Activated gamma-delta T cell treated with Interleukin-2 at 50 U/mL for 16 hours (primary cell): Measurements from ENCODE around the gene RUNX3.

Experiments used
- DNase-seq: peaks from one replicate; pipeline ENCODE4 v3.0.0-alpha.2; 2020

RUNX3 gene

GRCh38 chr1:24963099-24963872, 33.2 kb upstream of the RUNX3 start:
- DNase-seq = peak; percentile 56

GRCh38 chr1:24961961-24962861, 32.1 kb upstream of the RUNX3 start:
- DNase-seq = no peak

- no peak for DNase-seq
These were observed 31.3 kb upstream of the RUNX3 start for GRCh38 chr1:24961334-24961733.

GRCh38 chr1:24960071-24960801, 30.2 kb upstream of the RUNX3 start:
- no peak for DNase-seq

- DNase-seq = no peak
These were observed 29.5 kb upstream of the RUNX3 start for GRCh38 chr1:24959623-24959975.

GRCh38 chr1:24958766-24959622, 28.9 kb upstream of the RUNX3 start:
- no peak for DNase-seq

GRCh38 chr1:24957808-24958752, 28.0 kb upstream of the RUNX3 start:
- DNase-seq = no peak

GRCh38 chr1:24957016-24957807, 27.1 kb upstream of the RUNX3 start:
- DNase-seq = no peak

GRCh38 chr1:24955779-24956365, 25.8 kb upstream of the RUNX3 start:
- no peak for DNase-seq

GRCh38 chr1:24955161-24955560, 25.1 kb upstream of the RUNX3 start:
- peak; percentile 72 for DNase-seq

GRCh38 chr1:24954631-24955030, 24.6 kb upstream of the RUNX3 start:
- no peak for DNase-seq

- no peak for DNase-seq
These were observed 23.9 kb upstream of the RUNX3 start for GRCh38 chr1:24954022-24954421.

GRCh38 chr1:24952413-24952841, 22.4 kb upstream of the RUNX3 start:
- DNase-seq = peak; percentile 38

GRCh38 chr1:24951810-24952412, 21.8 kb upstream of the RUNX3 start:
- no peak for DNase-seq

- DNase-seq = no peak
These were observed 21.3 kb upstream of the RUNX3 start for GRCh38 chr1:24951337-24951736.

GRCh38 chr1:24949331-24949881, 19.3 kb upstream of the RUNX3 start:
- no peak for DNase-seq

- DNase-seq = no peak
These were observed 18.2 kb upstream of the RUNX3 start for GRCh38 chr1:24948079-24948827.
